Kidney capillary endothelial cell (primary cell): ENCODE data around the gene ACP6.
"Not testable (repeated sequence)": the region's sequence is repeated elsewhere in the genome, so short reads cannot be mapped to it uniquely, and the experiment has no call there.

Source experiments
- DNase-seq: peaks from one replicate; pipeline ENCODE4 v3.0.0-alpha.2; 2018; ENCODE audit warnings: low spot score

Gene ACP6

DNA sequence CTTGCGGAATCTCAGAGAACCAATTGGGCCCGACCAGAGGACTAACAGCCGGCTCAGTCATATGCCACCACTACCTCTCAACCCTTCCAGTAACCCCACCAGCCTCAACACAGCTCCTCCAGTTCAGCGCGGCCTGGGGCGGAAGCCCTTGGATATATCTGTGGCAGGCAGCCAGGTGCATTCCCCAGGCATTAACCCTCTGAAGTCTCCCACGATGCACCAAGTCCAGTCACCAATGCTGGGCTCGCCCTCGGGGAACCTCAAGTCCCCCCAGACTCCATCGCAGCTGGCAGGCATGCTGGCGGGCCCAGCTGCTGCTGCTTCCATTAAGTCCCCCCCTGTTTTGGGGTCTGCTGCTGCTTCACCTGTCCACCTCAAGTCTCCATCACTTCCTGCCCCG, 49.8 kb downstream of the ACP6 start:
- no peak for DNase-seq

DNA sequence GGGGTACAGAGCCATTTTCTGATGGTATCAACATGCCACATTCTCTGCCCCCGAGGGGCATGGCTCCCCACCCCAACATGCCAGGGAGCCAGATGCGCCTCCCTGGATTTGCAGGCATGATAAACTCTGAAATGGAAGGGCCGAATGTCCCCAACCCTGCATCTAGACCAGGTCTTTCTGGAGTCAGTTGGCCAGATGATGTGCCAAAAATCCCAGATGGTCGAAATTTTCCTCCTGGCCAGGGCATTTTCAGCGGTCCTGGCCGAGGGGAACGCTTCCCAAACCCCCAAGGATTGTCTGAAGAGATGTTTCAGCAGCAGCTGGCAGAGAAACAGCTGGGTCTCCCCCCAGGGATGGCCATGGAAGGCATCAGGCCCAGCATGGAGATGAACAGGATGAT, 50.6 kb downstream of the ACP6 start:
- no peak for DNase-seq

- DNase-seq, result no peak
Observed at GRCh38 chr1:147618771-147619170, 51.6 kb downstream of the ACP6 start.

DNA sequence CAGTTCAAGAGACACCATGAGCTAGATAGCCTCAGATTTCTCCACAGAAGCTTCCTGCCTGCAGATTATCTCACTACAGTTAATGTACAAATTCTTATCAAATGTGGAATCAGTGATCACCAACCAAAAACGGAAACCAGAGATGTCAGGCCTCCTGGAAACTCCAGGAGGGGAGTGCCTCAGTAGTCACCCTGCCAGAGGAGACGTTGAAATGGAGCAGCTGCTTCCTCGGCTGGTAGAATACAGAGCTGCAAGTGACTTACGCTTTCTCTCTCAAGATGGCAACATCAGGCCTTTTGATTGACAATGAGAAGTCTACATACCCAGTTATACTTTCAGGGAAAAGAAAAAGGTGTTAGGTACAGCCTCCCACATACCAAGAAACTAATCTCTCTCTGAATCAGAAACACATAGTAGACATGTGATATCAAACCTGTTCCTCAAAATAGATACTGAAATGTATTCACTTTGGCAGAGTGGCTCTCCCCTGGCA, 52.2 kb downstream of the ACP6 start:
- DNase-seq, result no peak

DNA sequence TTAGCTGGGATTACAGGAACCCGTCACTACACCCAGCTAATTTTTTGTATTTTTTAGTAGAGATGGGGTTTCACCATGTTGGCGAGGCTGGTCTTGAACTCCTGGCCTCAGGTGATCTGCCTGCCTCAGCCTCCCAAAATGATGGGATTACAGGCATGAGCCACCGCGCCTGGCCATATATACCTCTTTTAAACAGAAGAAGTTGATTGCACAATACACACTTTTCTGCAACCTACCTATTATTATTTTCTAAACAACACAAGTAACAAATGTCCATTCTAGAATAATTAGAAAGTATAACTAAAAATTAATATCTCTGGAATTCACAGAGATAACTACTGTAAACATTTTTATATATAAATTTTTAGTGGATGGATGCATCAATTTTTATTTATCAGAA, 55.4 kb downstream of the ACP6 start:
- DNase-seq, result not testable (repeated sequence)

GRCh38 chr1:147613506-147613905, 56.8 kb downstream of the ACP6 start:
- no peak for DNase-seq

DNA sequence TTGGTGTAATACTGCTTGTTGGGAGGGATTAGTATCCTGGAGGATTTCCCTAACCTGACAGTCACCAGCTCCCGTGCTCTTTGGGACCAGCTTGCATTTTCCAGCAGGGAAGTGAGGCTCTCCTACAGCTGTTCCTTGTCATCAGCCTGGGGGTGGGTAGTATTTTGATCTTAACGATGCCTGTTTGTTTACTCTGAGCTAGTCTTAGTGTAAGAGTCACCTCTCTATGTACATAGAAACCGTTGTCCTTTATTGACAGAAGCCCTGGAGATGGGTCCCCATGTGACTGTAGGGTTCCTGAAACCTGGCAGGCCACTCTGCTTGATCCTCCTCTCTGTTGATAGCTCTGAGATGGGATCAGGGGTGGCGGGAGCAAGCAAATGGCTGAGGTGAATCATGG, 58.0 kb downstream of the ACP6 start:
- no peak for DNase-seq

GRCh38 chr1:147611586-147611985, 58.7 kb downstream of the ACP6 start:
- DNase-seq, result no peak

DNA sequence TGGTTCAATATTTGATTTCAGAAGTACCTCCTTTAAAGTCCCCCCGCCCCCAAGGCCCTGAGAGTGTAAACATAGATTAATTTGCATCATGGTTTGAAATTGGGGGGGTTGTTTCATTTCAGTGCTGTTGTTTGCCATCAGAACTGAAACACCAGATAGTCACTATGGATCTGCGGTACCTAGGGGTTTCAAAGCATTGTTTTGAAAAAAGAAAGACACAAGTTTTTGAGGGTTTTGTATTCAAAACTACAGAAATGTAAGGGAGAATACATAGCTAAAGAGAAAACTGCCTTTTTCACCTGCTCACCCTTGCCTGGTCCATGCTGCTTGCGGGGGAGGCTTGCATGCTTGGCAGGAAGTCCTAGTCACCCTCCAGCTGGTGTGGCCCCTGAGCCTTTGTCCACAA, 59.3 kb downstream of the ACP6 start:
- no peak for DNase-seq

DNA sequence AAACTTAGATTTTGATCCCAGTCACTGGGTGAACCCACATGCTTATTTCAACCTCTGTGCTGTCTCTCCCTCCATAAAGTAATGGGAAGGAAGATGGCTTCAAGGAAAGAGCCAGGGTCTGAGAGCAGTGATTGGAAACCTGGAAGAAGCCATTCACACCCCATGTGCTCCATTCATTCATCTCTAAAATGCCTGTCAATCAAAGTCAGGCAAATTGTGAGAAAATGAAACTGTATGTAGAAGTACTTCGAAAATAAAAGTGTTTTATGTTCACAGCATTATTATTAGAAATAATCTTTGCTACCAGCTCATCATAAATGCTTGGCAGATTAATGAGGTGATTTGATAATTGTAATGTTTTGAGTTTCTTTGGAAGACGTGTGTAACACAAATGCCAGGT, 61.0 kb downstream of the ACP6 start:
- no peak for DNase-seq

GRCh38 chr1:147608596-147608995, 61.7 kb downstream of the ACP6 start:
- DNase-seq, result no peak

- DNase-seq, result no peak
Observed at GRCh38 chr1:147605591-147605990, 64.7 kb downstream of the ACP6 start.

DNA sequence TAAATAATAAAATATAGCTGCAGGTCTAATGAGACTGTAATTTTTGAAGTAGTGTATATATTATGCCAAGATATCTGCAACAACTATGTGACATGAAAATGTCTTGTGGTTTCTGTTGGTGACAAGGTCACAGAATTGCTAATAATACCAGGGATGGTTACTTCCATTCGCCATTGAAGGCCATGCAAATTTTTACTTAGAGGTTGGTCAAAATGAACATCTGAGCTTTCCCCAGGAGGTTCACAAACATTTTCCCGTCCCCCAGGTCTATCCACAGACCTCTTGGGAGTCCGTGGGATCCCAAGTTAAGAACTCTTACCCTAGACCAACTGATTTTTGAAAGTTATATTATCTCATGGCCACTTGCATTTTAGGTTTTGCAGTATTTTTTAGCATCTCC, 66.3 kb downstream of the ACP6 start:
- no peak for DNase-seq

GRCh38 chr1:147600119-147601111, 69.9 kb downstream of the ACP6 start:
- DNase-seq, result peak; percentile 21

- DNase-seq, result peak; percentile 90
Observed at GRCh38 chr1:147599362-147600118, 70.8 kb downstream of the ACP6 start.

GRCh38 chr1:147598621-147599361, 71.5 kb downstream of the ACP6 start:
- peak; percentile 10 for DNase-seq

GRCh38 chr1:147597010-147597409, 73.3 kb downstream of the ACP6 start:
- no peak for DNase-seq
